Endodermal cell (in vitro differentiated cells): ENCODE results near the gene EIF4A2. TPM values are rescaled to one million over a fixed set of nuclear protein-coding genes. Genes with fewer than 3 reads are reported as not detected.

Experiments used
- DNase-seq: peaks from one replicate; pipeline ENCODE4 v3.0.0-alpha.2; 2017
- H3K27ac ChIP-seq: 2 replicates; pipeline ENCODE4 v1.5.1; 2013; ENCODE audit warnings: mild to moderate bottlenecking, low read depth, low read length, moderate library complexity
- H3K27me3 ChIP-seq: 2 replicates; pipeline ENCODE4 v1.6.1; 2013; ENCODE audit warnings: mild to moderate bottlenecking, low read length, moderate library complexity; ENCODE audit not compliant: insufficient read depth, control insufficient read depth, poor library complexity, severe bottlenecking
- H3K36me3 ChIP-seq: 2 replicates; pipeline ENCODE4 v1.7.0; 2013; ENCODE audit warnings: mild to moderate bottlenecking, low read length, moderate library complexity; ENCODE audit not compliant: control insufficient read depth, insufficient read depth
- H3K4me1 ChIP-seq: one replicate; pipeline ENCODE4 v1.7.0; 2013; ENCODE audit warnings: low read length; ENCODE audit not compliant: control insufficient read depth, insufficient read depth
- H3K4me3 ChIP-seq: 2 replicates; pipeline ENCODE4 v1.5.1; 2013; ENCODE audit warnings: mild to moderate bottlenecking, low read length, moderate library complexity
- H3K9ac ChIP-seq: 2 replicates; pipeline ENCODE4 v1.6.1; 2013; ENCODE audit warnings: mild to moderate bottlenecking, low read length, moderate library complexity; ENCODE audit not compliant: poor library complexity, severe bottlenecking; ENCODE audit errors: extremely low read depth
- H3K9me3 ChIP-seq: 2 replicates; pipeline ENCODE4 v1.6.1; 2013; ENCODE audit warnings: mild to moderate bottlenecking, low read length, moderate library complexity; ENCODE audit not compliant: control insufficient read depth
- H3K27ac Mint-ChIP-seq: 2 replicates; pipeline ENCODE4 v1.8.0; 2020; ENCODE audit warnings: mixed read lengths
- H3K27me3 Mint-ChIP-seq: 2 replicates; pipeline ENCODE4 v1.8.0; 2021; ENCODE audit warnings: mild to moderate bottlenecking, mixed read lengths; ENCODE audit not compliant: insufficient read depth
- H3K36me3 Mint-ChIP-seq: 2 replicates; pipeline ENCODE4 v1.8.0; 2020; ENCODE audit warnings: low read depth, mixed read lengths
- H3K4me1 Mint-ChIP-seq: 2 replicates; pipeline ENCODE4 v1.8.0; 2020; ENCODE audit warnings: mixed read lengths
- H3K4me3 Mint-ChIP-seq: 2 replicates; pipeline ENCODE4 v1.8.0; 2020; ENCODE audit warnings: mild to moderate bottlenecking, moderate library complexity, mixed read lengths
- H3K9me3 Mint-ChIP-seq: 2 replicates; pipeline ENCODE4 v1.8.0; 2020; ENCODE audit warnings: mild to moderate bottlenecking, mixed read lengths
- WGBS, 2 experiments: methylation state at CpG; one replicate each; pipeline versions ENCODE4 v1.1.5 to v1.1.7; 2013; ENCODE audit warnings: missing lambda C conversion rate in 2 of 2, mixed read lengths in 1 of 2; ENCODE audit not compliant: insufficient coverage in 1 of 2, insufficient read length in 1 of 2; 5-methylcytosine and 5-hydroxymethylcytosine counted together
- total RNA-seq, 2 donors: library from RNA; stranded (reverse); fragmentation: NEBNext Ultra II Directional in 1 of 2; extraction: Animal tissue kit (Norgen Biotek cat#: 25700) in 1 of 2; gene quantifications; 2 replicates in 1 of 2; 3 replicates in 1 of 2; pipeline ENCODE4 v1.2.1, GENCODE V29; 2021
- TF ChIP-seq, protein P1 (sequence below): fragments of 200-600 bp; sonication (generic); conservative IDR thresholded peaks from 2 replicates; pipeline ENCODE4 v1.5.0; 2021; ENCODE audit warnings: antibody characterized with exemption, mild to moderate bottlenecking

The EIF4A2 gene
- total RNA-seq, 2 donors from 2014 or later = 329 TPM

DNA sequence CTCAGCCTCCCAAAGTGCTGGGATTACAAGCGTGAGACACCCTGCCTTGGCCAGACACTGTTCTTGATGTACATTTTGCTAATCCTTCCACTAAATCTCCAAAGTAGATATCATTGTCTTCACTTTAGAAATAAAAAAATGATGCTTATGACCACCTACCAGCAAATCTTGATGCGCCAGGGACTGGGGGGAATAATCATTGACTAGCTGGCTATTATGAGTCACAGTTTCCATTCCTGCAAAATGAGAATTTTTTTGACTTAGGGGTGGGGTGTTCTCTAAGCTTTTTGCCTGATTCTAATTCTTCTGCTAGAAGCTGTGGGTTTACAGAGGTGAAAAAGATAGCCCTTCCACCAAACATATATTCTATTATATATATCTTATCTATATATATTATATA, 40.0 kb downstream of the EIF4A2 start:
- no peaks in the 10 kb centered on the region for H3K9me3 ChIP-seq
- no peak overlapping the region for H3K27ac ChIP-seq
- H3K36me3 ChIP-seq = no peaks in the 10 kb centered on the region
- H3K36me3 Mint-ChIP-seq = no peaks in the 10 kb centered on the region
- peaks cover 22% of the 10 kb centered on the region for H3K4me1 Mint-ChIP-seq
- H3K4me3 ChIP-seq = no peak overlapping the region
- DNase-seq = peak; percentile 10
- TF ChIP-seq, protein P1, sequence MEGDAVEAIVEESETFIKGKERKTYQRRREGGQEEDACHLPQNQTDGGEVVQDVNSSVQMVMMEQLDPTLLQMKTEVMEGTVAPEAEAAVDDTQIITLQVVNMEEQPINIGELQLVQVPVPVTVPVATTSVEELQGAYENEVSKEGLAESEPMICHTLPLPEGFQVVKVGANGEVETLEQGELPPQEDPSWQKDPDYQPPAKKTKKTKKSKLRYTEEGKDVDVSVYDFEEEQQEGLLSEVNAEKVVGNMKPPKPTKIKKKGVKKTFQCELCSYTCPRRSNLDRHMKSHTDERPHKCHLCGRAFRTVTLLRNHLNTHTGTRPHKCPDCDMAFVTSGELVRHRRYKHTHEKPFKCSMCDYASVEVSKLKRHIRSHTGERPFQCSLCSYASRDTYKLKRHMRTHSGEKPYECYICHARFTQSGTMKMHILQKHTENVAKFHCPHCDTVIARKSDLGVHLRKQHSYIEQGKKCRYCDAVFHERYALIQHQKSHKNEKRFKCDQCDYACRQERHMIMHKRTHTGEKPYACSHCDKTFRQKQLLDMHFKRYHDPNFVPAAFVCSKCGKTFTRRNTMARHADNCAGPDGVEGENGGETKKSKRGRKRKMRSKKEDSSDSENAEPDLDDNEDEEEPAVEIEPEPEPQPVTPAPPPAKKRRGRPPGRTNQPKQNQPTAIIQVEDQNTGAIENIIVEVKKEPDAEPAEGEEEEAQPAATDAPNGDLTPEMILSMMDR = no peak
- H3K27me3 Mint-ChIP-seq = peaks cover 41% of the 10 kb centered on the region
- H3K27ac Mint-ChIP-seq = no peak overlapping the region
- H3K4me3 Mint-ChIP-seq = no peak overlapping the region
- H3K4me1 ChIP-seq = peaks cover 6% of the 10 kb centered on the region
- 93 to 100% methylated on average over 2 of the region's 2 CpGs for WGBS, 2 experiments
- peaks cover 40% of the 10 kb centered on the region for H3K27me3 ChIP-seq
- H3K9me3 Mint-ChIP-seq = no peaks in the 10 kb centered on the region
- H3K9ac ChIP-seq = no peak overlapping the region

DNA sequence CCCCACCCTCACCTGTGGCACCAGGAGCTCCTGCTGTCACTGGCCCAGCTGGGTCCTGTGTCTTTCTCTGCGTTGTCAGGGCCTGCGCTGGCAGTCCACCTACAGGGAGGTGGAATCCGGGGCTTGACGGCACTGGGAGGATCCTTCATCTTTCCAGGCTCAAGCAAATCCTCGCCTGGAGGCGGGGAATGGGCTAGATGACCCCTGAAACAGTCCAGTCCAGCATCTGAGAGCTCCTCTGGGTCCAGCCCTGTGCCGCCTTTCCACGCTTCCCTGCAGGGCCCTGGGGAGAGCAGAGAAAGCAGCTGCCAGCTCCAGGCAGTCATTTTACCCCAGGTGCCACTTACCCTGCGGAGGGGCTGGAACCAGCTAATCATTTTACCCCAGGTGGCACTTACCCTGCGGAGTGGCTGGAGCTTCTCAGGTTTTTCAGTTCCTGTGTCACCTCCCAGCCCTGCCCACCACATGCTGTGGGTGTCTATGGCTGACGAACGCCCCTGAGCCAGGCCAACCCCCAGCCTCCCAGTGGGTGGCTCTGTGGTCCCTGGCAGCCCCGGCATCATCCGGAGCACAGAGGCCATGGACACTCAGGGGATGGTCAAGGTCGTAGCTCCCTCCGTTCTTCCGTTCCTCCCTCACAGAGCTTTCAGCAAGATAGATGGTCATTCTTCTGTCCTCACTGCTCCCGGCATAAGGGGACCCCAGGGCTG, 41.2 kb downstream of the EIF4A2 start:
- no peak overlapping the region for H3K27ac ChIP-seq
- H3K4me1 ChIP-seq = peaks cover 6% of the 10 kb centered on the region
- Mint-ChIP-seq H3K4me3 (peak overlapping the region; percentile 52), H3K36me3 (no peaks in the 10 kb centered on the region), H3K27me3 (peaks cover 53% of the 10 kb centered on the region), H3K9me3 (no peaks in the 10 kb centered on the region), H3K4me1 (peaks cover 22% of the 10 kb centered on the region), H3K27ac (no peak overlapping the region)
- H3K27me3 ChIP-seq = peaks cover 52% of the 10 kb centered on the region
- TF ChIP-seq, protein P1 = no peak
- peak; percentile 86 for DNase-seq
- peak overlapping the region; percentile 64 for H3K4me3 ChIP-seq
- WGBS, 2 experiments = 36 to 41% methylated on average over 14 to 18 of the region's 18 CpGs
- no peak overlapping the region for H3K9ac ChIP-seq
- no peaks in the 10 kb centered on the region for H3K36me3 ChIP-seq
- no peaks in the 10 kb centered on the region for H3K9me3 ChIP-seq

DNA sequence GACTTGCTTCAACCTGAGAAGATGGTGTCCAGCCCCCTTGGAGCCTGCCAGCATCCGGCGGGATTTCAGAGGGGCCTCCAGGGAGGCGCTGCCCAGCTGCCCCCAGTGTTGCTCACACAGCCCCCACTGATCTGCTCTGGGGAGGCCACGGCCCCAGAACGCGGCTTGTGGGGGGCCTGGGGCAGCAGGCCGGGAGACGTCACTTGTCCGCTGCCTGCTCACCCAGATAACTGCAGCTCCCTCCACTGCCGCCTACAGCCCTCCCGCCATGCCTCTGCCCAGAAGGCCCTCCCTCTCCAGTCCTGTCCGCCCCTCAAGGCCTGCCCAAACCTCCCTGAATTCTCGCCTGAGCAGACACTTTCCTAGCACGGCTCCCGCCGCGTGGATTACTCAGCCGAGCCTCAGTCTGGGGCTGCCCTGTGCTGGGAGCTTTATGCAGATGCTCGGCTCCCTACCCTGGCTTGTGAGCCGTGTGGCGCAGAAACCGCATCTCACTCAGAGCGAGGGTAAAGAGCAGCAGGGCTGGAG, 42.0 kb downstream of the EIF4A2 start:
- 9 to 15% methylated on average over 13 to 23 of the region's 23 CpGs for WGBS, 2 experiments
- peak; percentile 90 for DNase-seq
- H3K4me3 Mint-ChIP-seq = peak overlapping the region; percentile 52

More for the DNA sequence above, 42.0 kb downstream of the EIF4A2 start:
- TF ChIP-seq, protein P1 = no peak
- Histone ChIP-seq H3K4me3 (peak overlapping the region; percentile 64), H3K4me1 (peaks cover 6% of the 10 kb centered on the region), H3K36me3 (no peaks in the 10 kb centered on the region), H3K27ac (no peak overlapping the region), H3K9me3 (no peaks in the 10 kb centered on the region), H3K27me3 (peaks cover 60% of the 10 kb centered on the region), H3K9ac (no peak overlapping the region)
- H3K4me1 Mint-ChIP-seq = peaks cover 22% of the 10 kb centered on the region
- H3K27ac Mint-ChIP-seq = no peak overlapping the region
- H3K9me3 Mint-ChIP-seq = no peaks in the 10 kb centered on the region
- H3K36me3 Mint-ChIP-seq = no peaks in the 10 kb centered on the region
- peaks cover 61% of the 10 kb centered on the region for H3K27me3 Mint-ChIP-seq
